Right ventricle myocardium inferior (tissue), 1 donor: Measurements from ENCODE around the gene FES. TPM values are rescaled to one million over a fixed set of nuclear protein-coding genes. Genes with fewer than 3 reads are reported as not detected.

Source experiments
- ATAC-seq: fragments of 200-7000 bp; cut with Tn5 transposase; one replicate; pipeline ENCODE4 v1.9.1; 2020; ENCODE audit warnings: mild to moderate bottlenecking, moderate library complexity
- DNase-seq: peaks from one replicate; pipeline ENCODE4 v3.0.0; 2021; ENCODE audit errors: missing footprints
- intact Hi-C: fragments of 100-400 bp; cut with DNase I; formaldehyde crosslinking; loops from one replicate; pipeline ENCODE4 v1.11.0; 2022
- total RNA-seq: library from RNA; stranded (reverse); fragmentation: NEBNext Ultra II Directional; extraction: Animal tissue kit (Norgen Biotek cat#: 25700); gene quantifications from one replicate; pipeline ENCODE4 v1.2.1, GENCODE V29; 2021
- donor health status: DM: no; HTN: yes; CAD: no; lungs with severe emphysema.

Gene FES
- total RNA-seq, 1 donor from 2014 or later: 19.3 TPM

DNA sequence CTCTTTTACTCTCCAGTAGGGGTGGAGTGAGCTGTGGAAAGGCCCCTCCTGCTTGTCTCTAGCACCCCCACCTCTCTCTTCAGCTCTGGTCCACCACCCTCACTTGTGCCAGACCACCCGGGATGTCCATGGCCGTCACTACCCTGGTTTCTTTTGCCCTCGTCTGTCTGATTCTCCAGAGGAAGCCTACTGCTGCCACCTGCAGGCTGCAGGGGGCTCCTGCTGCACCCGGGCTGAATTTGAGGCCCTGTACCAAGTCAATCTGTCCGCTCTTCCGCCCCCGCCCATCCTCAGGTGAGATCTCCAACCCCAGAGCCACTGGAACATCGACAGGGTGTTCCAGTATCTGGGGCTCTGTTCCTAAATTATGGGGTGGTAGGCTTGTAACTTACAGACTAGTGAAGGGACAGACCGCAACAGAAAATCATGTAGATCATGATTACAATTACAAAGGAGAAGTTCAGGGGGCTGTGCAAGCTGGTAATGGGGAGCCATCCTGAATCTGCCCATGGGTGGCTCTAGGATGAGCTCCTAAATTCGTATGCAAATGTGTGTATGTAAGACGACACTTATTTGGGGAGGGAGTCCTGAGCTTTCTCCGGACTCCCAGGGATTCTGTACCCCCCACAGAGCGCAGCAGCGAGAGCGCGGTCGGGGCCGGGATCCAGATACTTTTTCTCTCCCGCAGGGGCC, 50.1 kb downstream of the FES start:
- DNase-seq (peak; percentile 91), ATAC-seq (peak; percentile 56)
- intact Hi-C loops: loop anchor here (2.0 to 10.0 kb wide), 4 partner anchors 47 to 1040 kb away; partner anchors contain the start of gene AP3S2

DNA sequence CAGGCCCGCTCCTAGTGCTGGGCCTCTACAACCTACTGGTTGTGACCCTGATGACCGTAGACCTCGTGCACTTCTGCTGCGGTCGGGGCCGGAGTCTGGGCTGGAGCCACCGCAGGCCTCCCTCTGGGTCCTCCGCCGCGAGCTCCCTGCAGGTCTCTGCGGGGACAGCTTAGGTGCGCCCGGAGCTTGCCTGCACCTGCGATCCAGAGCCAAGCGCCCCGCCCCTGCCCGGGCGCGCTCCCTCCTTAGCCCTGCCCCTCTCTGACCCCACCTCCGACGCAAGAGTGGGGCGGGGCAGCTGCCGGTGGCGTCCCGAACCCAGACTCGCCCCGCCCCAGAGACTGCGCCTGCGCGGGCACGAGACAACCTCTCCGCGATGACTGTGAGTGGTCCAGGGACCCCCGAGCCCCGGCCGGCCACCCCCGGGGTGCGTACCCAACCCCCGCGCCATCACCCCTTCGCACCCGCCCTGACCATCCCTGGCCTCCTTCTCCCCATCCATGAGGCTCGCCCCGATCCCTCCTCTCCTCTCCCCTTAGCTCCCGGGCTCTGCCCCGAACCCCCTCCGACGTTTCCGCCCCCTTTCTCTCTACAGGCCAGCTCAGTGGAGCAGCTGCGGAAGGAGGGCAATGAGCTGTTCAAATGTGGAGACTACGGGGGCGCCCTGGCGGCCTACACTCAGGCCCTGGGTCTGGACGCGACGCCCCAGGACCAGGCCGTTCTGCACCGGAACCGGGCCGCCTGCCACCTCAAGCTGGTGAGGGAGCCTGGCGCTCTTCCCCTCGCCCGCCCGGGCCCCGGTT, 50.8 kb downstream of the FES start, which contains the start of gene UNC45A:
Gene UNC45A (plus strand): TSS at position 337 of the 803 bp plus-strand sequence. CDS start 40 bp downstream, at position 377.
- peak; percentile 98 for DNase-seq
- intact Hi-C loops: loop anchor here (2.0 to 10.0 kb wide), 4 partner anchors 48 to 1040 kb away; partner anchors contain the start of gene AP3S2
- ATAC-seq: peak; percentile 89

DNA sequence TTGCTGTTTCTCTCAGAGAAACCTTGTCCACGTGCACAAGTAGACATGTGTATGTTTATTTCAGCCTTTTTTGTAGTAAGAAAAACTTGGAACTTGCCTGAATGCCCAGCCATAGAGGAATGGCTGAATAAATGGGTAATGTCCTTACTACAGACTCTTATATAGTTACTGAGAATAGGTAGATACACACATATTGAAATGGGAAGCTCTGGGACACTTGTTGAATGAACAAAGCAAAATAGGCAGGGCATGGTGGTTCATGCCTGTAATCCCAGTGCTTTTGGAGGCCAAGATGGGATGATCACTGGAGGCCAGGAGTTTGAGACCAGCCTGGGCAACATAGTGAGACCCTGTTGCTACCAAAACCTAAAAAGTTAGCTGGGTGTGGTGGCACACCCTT, 52.5 kb downstream of the FES start:
- intact Hi-C loops: loop anchor here (10.0 kb wide), 1 partner anchor 1042 kb away; the partner anchor contains the start of gene AP3S2
- ATAC-seq (no peak), DNase-seq (no peak)

DNA sequence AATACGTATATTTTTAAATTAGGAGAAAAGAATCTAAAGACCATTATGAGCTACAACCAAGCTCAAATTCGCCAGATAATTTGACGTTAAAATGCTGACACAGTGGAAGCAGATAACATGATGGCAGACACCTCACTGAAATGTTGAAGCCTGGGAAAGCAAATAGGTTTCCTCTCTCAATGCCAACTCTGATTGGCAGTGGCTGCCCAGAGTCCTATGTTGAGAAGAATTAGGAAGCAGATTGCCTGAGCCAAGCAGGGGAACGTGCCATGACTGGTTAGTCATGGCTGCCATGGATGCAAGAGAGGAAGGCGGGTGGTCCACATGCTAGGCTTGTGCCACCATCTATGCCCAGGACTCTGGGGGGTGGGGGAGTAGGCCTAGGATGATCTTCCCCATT, 54.0 kb downstream of the FES start:
- ATAC-seq (no peak), DNase-seq (no peak)
- intact Hi-C loops: loop anchor here (10.0 kb wide), 1 partner anchor 1043 kb away; the partner anchor contains the start of gene AP3S2

DNA sequence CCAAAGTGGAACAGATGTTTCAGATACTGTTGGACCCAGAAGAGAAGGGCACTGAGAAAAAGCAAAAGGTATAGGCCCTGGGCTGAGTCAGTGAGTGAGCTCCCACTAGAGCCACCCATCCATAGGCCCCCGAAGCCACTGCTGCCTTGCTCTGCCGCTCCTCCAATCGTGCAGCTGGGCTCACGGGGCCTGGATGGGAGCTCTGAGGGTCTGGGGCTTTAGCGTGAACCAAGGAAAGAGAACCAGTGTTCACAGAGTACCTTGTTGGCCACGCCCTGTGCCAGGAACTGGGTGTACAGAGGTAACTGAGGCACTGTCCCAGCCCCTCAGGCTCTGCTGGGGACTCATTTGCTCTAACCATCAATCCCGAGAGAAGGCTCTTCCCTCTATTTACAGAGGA, 55.5 kb downstream of the FES start:
- no peak for ATAC-seq
- DNase-seq: no peak
- intact Hi-C loops: loop anchor here (10.0 kb wide), 1 partner anchor 1045 kb away; the partner anchor contains the start of gene AP3S2

DNA sequence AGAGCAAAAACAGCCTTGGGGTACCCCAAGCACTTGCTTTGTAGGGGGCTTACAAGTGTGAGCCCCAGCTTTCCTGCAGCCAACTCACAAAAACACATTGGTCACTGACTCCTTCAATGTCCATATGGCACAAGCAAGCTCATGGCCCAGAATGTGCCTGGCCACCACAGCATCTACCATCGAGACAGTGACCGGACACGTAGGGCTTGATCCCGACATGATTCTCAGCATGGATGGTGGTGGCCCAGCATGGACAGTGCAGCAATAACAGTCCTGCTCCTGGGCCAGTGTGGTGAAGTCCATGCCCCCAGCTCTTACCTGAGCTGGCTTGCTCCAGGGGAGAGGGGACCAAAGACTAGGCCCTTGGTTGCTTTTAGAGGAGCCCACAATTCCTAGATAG, 56.7 kb downstream of the FES start:
- intact Hi-C loops: no loop called here
- no peak for ATAC-seq
- no peak for DNase-seq

DNA sequence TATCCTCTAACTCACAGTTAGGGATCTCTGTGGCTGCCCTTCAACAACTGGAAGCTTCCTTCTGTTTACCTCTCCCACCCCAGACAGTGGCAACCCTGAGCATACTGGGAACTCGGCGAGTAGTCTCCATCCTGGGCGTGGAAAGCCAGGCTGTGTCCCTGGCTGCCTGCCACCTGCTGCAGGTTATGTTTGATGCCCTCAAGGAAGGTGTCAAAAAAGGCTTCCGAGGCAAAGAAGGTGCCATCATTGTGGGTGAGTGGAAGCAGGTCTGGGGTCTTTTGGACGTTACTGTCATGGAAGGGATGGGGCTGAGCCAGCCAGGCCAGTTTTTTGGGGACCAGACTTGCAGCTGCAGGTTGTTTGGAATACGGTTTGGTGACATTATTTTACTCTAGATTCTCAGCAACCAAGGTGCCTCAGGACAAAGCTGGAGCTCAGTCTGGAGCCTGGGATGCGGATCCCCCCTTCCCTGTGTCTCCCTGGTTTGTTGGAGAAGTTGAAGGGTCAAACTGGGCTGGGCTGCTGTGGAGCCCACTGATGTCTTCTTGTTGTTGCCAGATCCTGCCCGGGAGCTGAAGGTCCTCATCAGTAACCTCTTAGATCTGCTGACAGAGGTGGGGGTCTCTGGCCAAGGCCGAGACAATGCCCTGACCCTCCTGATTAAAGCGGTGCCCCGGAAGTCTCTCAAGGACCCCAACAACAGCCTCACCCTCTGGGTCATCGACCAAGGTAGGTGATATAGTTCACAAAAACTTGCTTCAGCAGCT, 58.2 kb downstream of the FES start:
- ATAC-seq (no peak), DNase-seq (no peak)
- intact Hi-C loops: no loop called here

DNA sequence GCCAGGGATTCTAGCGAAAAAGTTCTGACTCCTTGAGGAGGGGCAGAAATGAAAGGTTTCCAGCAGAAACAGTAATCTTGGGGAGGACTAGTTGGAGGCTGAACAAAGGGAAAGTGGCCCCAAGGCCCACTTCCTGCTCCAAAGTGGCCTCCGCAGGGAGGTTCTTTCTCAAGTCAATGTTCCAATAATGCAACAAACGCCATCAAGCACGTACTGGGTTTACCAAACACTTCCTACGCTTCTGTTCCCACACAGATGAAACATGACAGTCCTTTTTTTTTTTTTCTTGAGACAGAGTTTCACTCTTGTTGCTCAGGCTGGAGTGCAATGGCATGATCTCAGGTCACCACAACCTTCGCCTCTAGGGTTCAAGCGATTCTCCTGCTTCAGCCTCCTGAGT, 60.8 kb downstream of the FES start:
- intact Hi-C loops: no loop called here
- DNase-seq (no peak), ATAC-seq (no peak)

Other genes with a start within 250 kb of the FES start
- 26.6 TPM for gene BLM, start 167.2 kb upstream of the FES start, total RNA-seq
- 51.2 TPM for gene FURIN, start 15.9 kb upstream of the FES start, total RNA-seq
- gene MAN2A2, start 18.8 kb downstream of the FES start, total RNA-seq: 133 TPM
- 18.9 TPM for gene HDDC3, start 48.0 kb downstream of the FES start, total RNA-seq
- gene UNC45A, start 50.8 kb downstream of the FES start, total RNA-seq: 25.8 TPM
- 9.0 TPM for gene RCCD1, start 70.4 kb downstream of the FES start, total RNA-seq
- gene PRC1, start 110.0 kb downstream of the FES start, total RNA-seq: 4.0 TPM
- gene VPS33B, start 138.1 kb downstream of the FES start, total RNA-seq: 4.2 TPM
- 3.5 TPM for gene SV2B, start 215.8 kb downstream of the FES start, total RNA-seq